ENCODE data around the gene JAKMIP2. TPM values are rescaled to one million over a fixed set of nuclear protein-coding genes. Genes with fewer than 3 reads are reported as not detected.

Gene JAKMIP2
- total RNA-seq, 1 experiment from 2014 or later = not detected

GRCh38 chr5:147740864-147741263, 41.7 kb downstream of the JAKMIP2 start:
- Histone ChIP-seq H3K4me1 (ENCODE audit: control insufficient read depth, insufficient read depth, low read length) (no peaks in the 10 kb centered on the region), H3K36me3 (ENCODE audit: control insufficient read depth, insufficient read depth, low read length) (no peaks in the 10 kb centered on the region), H3K27ac (ENCODE audit: low read length) (no peak overlapping the region), H3K27me3 (ENCODE audit: control insufficient read depth, insufficient read depth, low read length) (no peaks in the 10 kb centered on the region), H3K9me3 (ENCODE audit: control insufficient read depth, insufficient read depth, low read depth, low read length) (no peaks in the 10 kb centered on the region), H3K4me3 (ENCODE audit: low read depth in 2 of 2, low read length in 2 of 2) (no peak overlapping the region)
- ChIA-PET CTCF (no interaction called here), POLR2A (no interaction called here)
- intact Hi-C loops (cut with micrococcal nuclease; ENCODE audit: unreplicated experiment) (no loop called here), in situ Hi-C loops (cut with HindIII; ENCODE audit: low pct_unique_long_range_greater_than_20kb, low sequenced_read_pairs) (no loop called here)
- BruUV-seq (replicated peaks) = no TSS peak
- no peak for ATAC-seq
- DNase-seq (ENCODE audit: low read depth, low spot score) = no peak
- TF ChIP-seq SIN3A (IDR thresholded peaks at IDR 0.05; ENCODE audit: borderline replicate concordance, insufficient read depth, low read depth, low read length) (no peak), TCF7L2 (IDR thresholded peaks at IDR 0.05; ENCODE audit: low read depth, low read length) (no peak), REST (IDR thresholded peaks at IDR 0.05; ENCODE audit: insufficient read depth in 1 of 2, low read depth in 2 of 2, low read length in 1 of 2) (no peak), POLR2AphosphoS5 (IDR thresholded peaks at IDR 0.05; ENCODE audit: low read depth, low read length) (no peak), CTCF (IDR thresholded peaks at IDR 0.05) (no peak)

- intact Hi-C loops (cut with micrococcal nuclease; ENCODE audit: unreplicated experiment) = no loop called here
- no TSS peak for BruUV-seq (replicated peaks)
Observed at GRCh38 chr5:147737921-147738320, 44.6 kb downstream of the JAKMIP2 start.

More at GRCh38 chr5:147737921-147738320, 44.6 kb downstream of the JAKMIP2 start:
- in situ Hi-C loops (cut with HindIII; ENCODE audit: low pct_unique_long_range_greater_than_20kb, low sequenced_read_pairs) = no loop called here
- Histone ChIP-seq H3K36me3 (ENCODE audit: control insufficient read depth, insufficient read depth, low read length) (no peaks in the 10 kb centered on the region), H3K27me3 (ENCODE audit: control insufficient read depth, insufficient read depth, low read length) (no peaks in the 10 kb centered on the region), H3K4me1 (ENCODE audit: control insufficient read depth, insufficient read depth, low read length) (no peaks in the 10 kb centered on the region), H3K4me3 (ENCODE audit: low read depth in 2 of 2, low read length in 2 of 2) (no peak overlapping the region), H3K9me3 (ENCODE audit: control insufficient read depth, insufficient read depth, low read depth, low read length) (no peaks in the 10 kb centered on the region), H3K27ac (ENCODE audit: low read length) (no peak overlapping the region)
- TF ChIP-seq SIN3A (IDR thresholded peaks at IDR 0.05; ENCODE audit: borderline replicate concordance, insufficient read depth, low read depth, low read length) (no peak), CTCF (IDR thresholded peaks at IDR 0.05) (no peak), REST (IDR thresholded peaks at IDR 0.05; ENCODE audit: insufficient read depth in 1 of 2, low read depth in 2 of 2, low read length in 1 of 2) (no peak), POLR2AphosphoS5 (IDR thresholded peaks at IDR 0.05; ENCODE audit: low read depth, low read length) (no peak), TCF7L2 (IDR thresholded peaks at IDR 0.05; ENCODE audit: low read depth, low read length) (no peak)
- ATAC-seq = no peak
- ChIA-PET CTCF (no interaction called here), POLR2A (no interaction called here)
- no peak for DNase-seq (ENCODE audit: low read depth, low spot score)

Measured in Panc1 (cell line).